ENCODE measurements around the gene PLAGL1.

GRCh38 chr6:143934331-143934730 lies 73.7 kb downstream of the PLAGL1 start:
- TF ChIP-seq CTCF (IDR thresholded peaks at IDR 0.05) (no peak), POLR2A (IDR thresholded peaks at IDR 0.05) (no peak)
